DMS153 treated with DMSO at 0.1 percent for 48 hours (cell line): ENCODE measurements around the gene TPSG1.
"Not testable (repeated sequence)": the region's sequence is repeated elsewhere in the genome, so short reads cannot be mapped to it uniquely, and the experiment has no call there.

ENCODE experiments used
- DNase-seq: peaks from one replicate; lab custom pipeline; 2025; ENCODE audit not compliant: unreplicated experiment; lab: John Stamatoyannopoulos, UW

The TPSG1 gene

GRCh38 chr16:1232049-1232748, 7.1 kb upstream of the TPSG1 start:
- DNase-seq: not testable (repeated sequence)

- not testable (repeated sequence) for DNase-seq
Measured at GRCh38 chr16:1231301-1231700, 6.2 kb upstream of the TPSG1 start.

- DNase-seq: not testable (repeated sequence)
Measured at GRCh38 chr16:1230471-1231212, 5.6 kb upstream of the TPSG1 start.

- not testable (repeated sequence) for DNase-seq
Measured at GRCh38 chr16:1230084-1230470, 5.0 kb upstream of the TPSG1 start, which contains the start of gene TPSB2. TPSB2 (minus strand) TSS chr16:1230184; CDS start chr16:1229951, 233 bp downstream.

GRCh38 chr16:1229476-1229875, 4.4 kb upstream of the TPSG1 start:
- not testable (repeated sequence) for DNase-seq

- not testable (repeated sequence) for DNase-seq
Measured at GRCh38 chr16:1228227-1228626, 3.2 kb upstream of the TPSG1 start.

- not testable (repeated sequence) for DNase-seq
Measured at GRCh38 chr16:1226692-1227091, 1.6 kb upstream of the TPSG1 start.

- not testable (repeated sequence) for DNase-seq
Measured at GRCh38 chr16:1225728-1226311, 752 bp upstream of the TPSG1 start.

GRCh38 chr16:1224558-1224957, 510 bp downstream of the TPSG1 start:
- DNase-seq: no peak

- no peak for DNase-seq
Measured at GRCh38 chr16:1223355-1224214, 1.5 kb downstream of the TPSG1 start.

GRCh38 chr16:1222553-1223354, 2.3 kb downstream of the TPSG1 start:
- no peak for DNase-seq

- no peak for DNase-seq
Measured at GRCh38 chr16:1221628-1222552, 3.2 kb downstream of the TPSG1 start.

- DNase-seq: no peak
Measured at GRCh38 chr16:1220841-1221627, 4.0 kb downstream of the TPSG1 start.

GRCh38 chr16:1220098-1220728, 4.9 kb downstream of the TPSG1 start:
- DNase-seq: no peak

- no peak for DNase-seq
Measured at GRCh38 chr16:1218930-1219611, 6.0 kb downstream of the TPSG1 start.

- DNase-seq: no peak
Measured at GRCh38 chr16:1218061-1218929, 6.8 kb downstream of the TPSG1 start.
